COLO668 (cell line): ENCODE data around the gene EIF4G3.
"Not testable (repeated sequence)": the region's sequence is repeated elsewhere in the genome, so short reads cannot be mapped to it uniquely, and the experiment has no call there.

Experiments
- DNase-seq: peaks from one replicate; lab custom pipeline; 2025; ENCODE audit not compliant: unreplicated experiment; lab: John Stamatoyannopoulos, UW

EIF4G3 gene

DNA sequence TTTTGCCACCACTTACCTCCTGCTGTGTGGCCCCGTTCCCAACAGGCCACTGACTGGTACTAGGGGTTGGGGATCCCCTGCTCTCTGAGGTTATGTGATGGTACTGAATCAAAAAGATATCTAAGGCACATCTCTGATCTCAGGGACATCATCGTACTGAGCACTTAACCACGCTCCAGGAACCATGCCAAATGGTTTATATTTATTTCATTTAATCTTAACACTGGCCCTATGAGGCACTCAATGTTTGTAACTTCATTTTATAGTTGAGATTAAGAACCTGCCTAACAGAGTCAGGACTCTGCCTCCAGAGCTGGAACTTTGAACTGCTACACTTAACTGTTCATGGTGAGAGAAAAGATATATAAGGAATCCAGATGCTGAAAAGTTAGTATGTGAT lies 291.6 kb downstream of the EIF4G3 start:
- no peak for DNase-seq

DNA sequence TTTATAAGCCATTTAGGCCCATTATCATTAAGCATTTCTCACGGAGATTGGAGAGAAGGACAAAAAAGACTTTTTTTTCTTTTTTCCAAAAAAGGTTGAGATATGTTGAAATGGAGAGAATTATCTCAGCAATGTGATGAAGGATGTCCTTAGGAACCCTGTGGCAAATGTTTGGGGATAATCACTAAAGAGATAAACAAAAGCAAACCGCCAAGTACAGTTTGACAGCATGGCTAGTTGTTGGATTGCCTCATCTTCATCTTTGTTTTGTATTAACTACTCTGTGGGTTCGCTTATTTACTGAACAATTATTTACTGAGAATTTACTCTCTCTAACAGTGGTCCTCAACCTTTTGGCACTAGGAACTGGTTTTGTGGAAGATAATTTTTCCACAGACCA lies 292.2 kb downstream of the EIF4G3 start:
- no peak for DNase-seq

DNA sequence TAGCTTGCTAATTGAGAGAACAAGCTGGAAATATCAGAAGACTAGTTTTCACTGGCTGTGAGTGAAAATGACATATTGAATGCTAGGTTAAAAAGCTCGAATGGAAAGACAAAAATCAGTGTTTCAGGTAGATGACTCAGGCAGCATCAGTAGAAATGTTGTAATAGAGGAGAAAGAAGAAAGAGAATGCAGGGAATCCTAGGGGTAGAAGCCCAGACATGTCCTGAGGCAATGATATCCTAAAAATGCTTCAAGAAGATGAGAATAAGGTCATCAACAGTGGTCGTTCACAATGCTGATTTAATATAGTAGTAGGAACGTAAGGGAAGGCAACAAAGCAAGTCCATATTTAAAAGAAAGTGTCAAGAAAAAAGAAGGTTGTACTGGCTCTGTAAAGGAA lies 292.9 kb downstream of the EIF4G3 start:
- DNase-seq = no peak

DNA sequence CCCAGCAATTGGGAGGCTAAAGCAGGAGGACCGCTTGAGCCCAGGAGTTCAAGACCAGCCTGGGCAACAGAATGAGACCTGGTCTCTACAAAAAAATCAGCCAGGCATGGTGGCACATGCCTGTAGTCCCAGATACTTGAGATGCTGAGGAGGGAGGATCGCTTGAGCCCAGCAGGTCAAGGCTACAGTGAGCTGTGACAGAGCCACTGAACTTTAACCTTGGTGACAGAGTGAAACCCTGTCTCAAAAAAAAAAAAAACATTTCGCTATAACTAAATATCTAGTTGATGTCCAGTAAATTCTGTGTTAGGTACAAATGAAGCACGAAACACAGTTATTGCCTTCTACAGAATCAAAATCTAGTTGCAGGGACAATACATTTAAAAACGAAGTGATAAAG lies 293.9 kb downstream of the EIF4G3 start:
- DNase-seq = no peak

DNA sequence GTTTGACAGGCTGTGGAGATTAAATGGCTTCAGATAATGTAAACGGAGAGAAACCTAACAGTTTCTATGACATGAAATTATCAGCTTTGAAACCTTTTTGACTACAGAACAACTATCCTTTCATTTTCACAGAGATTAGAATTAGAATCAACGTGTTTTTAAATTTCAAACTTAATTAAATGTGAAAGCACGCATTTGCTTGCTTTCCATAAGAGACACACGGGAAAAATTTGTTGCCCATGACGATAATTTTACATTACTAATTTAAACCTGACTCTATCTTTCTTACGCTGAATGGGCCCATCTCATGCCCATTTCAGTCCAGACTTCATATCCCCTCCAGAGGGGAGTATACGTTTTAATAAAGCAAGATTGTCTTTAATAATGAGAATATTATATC lies 297.9 kb downstream of the EIF4G3 start:
- no peak for DNase-seq

DNA sequence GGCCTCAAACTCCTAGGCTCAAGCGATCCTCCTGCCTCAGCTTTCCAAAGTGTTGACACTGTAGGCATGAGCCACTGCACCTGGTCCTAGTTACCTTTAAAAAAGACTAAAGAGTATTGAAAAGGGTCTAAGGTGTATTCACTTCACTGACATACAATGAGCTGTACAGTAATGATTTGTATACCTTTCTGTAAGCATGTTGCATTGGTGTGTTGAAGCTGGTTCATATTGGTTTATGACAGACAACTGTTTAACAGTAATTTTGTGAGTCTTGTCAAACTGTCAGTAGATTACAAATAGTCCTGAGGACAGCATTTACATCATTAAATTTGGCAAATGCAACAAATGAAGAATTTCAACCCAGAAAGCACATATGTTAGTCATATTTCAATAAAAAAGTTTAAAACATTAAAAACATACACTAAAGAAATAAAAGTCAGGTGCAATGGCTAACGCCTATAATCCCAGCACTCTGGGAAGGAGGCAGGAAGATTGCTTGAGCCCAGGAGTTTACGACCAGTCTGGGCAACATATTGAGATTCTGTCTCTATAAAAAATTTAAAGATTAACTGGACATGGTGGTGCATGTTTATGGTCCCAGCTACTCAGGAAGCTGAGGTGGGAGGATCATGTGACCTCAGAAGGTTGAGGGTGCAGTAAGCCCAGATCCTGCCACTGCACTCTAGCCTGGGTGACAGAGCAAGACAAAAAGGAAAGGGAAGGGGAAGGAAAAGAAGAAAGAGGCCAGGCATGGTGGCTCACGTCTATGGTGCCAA lies 301.3 kb downstream of the EIF4G3 start:
- DNase-seq = no peak

DNA sequence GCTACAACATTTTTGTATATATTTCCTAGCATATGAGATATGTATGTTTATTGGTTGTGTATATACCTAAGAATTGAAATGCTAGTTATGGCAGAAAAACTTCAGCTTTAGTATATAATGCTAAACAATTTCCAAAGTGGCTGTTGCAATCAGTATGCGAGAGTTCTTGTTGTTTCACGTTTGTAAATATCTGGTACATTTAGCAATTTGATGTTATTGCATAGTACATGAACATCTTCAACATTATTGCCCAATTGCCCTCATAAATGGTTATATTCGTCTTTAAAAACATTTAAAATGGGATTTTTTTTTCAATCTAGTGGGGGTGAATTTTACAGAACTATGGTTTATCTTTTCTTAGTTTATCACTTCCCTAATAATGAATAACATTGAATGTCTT lies 303.4 kb downstream of the EIF4G3 start:
- DNase-seq = no peak

DNA sequence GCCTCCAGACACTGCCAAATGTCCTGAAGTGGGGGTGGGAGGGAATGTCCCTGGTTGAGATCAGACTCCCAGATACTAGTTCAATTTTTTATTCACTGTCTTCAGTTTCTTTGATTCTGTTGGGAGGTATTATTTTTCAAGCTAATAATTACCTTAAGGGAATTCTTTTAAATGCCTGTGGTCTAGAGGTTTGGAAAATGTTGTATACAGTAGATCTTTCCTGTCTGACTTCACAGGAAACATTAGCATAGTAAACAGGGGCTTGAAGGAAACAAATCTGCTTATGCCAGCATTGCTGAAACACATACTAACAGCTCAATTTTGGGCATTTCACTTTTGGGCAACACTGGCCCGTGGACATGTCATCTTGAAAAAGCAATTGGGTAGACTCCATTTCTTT lies 305.3 kb downstream of the EIF4G3 start:
- DNase-seq = no peak

DNA sequence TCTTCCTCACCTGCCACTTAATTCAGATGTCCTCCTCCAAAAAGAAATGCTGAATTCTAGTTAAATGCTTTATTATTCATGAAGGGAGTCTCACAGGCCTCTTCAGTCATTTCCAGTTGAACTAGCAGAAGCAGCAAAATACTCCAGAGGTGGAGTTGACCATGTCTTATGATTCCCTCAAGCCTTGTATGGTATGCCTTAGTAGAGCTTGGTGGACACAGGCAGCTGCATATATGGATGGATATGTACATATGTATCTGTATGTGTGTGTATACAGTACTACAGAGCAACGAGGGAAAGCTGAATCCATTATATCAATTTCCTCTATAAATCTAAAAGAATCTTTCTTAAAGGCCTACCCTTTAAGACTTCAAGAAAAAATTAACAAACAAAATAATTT lies 306.0 kb downstream of the EIF4G3 start:
- no peak for DNase-seq

DNA sequence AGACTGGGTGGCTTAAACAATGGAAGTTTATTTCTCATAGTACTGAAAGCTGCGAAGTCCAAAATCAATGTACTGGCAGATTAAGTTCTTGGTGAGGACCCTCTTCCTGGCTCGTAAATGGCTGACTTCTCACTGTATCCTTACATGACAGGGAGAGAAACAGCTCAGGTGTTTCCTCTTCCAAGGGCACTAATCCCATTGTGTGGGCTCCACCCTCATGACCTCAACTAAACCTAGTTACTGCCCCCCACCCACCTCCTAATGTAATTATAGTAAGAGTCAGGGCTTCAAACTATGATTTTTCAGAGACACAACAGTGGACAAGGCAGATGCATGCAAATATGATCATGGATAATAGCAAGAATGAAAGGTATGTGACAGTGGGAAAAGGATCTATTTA lies 308.4 kb downstream of the EIF4G3 start:
- no peak for DNase-seq

DNA sequence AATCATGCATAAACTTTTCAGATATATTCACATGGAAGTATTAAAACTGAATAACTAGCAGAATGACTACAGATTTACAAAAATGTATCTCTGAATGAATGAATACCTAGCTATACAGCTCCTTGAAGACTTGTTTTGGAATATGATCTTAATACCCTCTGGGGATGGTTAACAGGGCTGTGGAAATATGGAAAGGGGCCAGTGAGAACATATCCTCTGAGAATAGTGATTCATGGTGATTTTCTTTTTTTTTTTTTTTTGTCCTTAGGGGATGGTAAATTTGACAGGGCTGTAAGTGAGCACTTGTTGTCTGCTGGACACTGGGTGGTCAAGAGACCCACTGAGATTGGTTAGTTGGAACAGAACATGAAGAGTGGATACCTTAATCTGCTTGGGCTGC lies 308.9 kb downstream of the EIF4G3 start:
- DNase-seq = no peak

DNA sequence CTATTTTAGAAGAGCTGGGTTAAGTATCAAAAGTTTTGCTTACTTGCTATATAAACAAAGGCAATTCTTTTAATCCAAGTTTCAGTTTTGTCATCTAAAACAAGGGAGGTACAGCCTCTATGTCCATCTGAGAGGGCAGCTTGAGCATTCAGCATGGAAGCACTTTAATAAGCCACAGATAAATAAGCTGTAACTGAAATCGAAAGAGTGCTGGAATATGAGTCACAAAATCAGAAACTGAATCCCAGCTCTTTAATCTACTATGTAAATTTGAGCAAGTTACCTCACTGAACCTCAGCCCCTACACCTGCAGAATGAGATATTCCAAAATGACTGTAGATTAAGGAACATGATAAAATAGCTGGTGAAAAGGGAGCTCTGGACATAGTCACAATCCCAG lies 309.6 kb downstream of the EIF4G3 start:
- DNase-seq = no peak

DNA sequence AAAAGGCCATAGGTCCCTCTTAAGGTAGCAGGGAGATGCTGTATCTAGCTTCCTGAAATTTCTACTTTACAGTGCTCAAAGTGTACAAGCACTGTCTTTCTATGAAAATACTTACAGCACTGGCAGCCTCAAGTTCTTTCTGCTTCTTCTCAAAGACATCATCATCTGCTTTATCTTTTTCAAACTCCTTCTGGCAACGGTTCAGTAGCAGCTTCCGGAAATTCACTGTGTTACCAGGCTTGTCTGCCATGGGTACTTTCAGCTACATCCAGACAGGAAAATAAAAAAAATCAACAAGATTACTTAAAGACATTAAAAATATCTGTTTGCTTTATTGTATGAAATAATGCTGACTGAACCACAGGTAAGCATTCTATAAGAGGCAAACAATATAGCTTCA lies 311.7 kb downstream of the EIF4G3 start:
- no peak for DNase-seq

DNA sequence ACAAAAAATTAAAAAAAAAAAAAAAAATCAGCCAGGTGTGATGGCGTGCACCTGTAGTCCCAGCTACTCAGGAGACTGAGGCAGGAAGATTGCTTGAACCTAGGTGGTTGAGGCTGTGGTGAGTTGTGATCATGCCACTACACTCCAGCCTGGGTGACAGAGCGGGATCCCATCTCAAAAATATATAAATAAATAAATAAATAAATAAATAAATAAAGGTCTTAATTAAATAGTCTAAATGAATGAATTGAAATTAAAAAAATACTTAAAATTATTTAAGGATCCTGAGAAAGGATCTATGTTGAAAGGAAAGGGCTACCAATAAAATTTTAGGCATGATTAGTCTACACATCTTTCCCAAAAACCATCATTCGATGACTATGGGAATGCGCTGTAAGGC lies 322.2 kb downstream of the EIF4G3 start:
- no peak for DNase-seq

DNA sequence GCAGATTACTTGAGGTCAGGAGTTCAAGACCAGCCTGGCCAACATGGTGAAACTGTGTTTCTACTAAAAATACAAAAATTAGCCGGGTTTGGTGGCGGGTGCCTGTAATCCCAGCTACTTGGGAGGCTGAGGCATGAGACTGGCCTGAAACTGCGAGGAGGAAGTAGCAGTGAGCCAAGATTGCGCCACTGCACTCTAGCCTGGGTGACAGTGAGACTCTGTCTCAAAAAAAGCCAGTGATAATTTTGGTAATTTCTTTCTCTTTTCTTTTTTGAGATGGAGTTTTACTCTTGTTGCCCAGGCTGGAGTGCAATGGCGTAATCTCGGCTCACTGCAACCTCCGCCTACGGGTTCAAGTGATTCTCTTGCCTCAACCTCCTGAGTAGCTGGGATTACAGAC lies 324.9 kb downstream of the EIF4G3 start:
- not testable (repeated sequence) for DNase-seq

DNA sequence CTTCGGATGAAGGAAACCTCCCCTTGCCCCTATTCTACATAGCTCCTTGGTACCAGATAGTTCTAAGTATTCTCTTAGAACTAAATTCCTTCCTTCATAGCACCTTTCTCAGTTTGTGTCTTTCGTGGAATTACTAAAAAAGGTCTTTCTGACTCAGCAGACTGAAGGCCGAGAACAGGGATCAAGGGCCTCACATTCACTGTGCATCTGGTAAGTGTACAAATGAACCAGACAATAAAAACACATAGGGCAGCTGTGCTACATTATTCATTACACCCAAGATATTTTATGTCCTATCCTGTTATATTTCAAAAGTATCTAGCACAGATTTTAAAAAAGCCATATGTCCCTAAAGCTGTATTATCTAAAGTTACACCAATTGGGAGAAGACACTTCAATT lies 326.7 kb downstream of the EIF4G3 start:
- DNase-seq = no peak

DNA sequence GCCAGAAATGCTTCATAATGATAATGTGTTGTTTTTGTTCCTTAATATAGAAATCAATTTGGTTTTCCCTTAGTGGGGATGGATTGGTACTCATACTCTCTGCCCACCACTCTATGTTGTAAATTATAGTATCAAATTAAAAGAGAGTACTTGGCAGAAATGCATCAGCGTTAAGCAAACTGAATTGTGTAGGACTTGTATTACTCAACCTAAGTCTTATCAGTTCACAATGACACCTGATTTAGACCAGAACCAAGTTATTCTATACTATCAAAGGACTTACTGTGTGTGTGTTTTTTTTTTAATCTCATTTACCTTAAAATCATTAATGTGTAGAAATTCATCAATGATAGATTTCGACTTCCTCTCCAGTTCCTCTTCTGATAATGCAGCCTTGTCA lies 327.6 kb downstream of the EIF4G3 start:
- DNase-seq = no peak

DNA sequence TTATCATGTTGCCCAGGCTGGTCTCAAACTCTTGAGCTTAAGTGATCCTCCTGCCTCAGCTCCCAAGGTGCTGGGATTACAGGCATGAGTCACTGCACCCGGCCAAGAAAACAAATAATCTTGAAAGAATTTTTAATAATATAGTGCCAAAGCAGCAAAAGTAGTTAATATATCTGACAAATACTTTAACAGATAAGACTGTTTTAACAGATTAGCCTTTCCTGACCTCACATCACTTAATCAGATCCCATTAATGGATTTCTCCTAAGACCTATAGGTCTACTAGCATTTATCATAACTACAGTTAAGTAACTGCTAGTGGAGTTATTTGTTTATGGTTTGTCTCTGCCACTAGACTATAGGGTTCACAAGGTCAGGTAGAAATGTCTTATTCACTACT lies 328.5 kb downstream of the EIF4G3 start:
- no peak for DNase-seq

DNA sequence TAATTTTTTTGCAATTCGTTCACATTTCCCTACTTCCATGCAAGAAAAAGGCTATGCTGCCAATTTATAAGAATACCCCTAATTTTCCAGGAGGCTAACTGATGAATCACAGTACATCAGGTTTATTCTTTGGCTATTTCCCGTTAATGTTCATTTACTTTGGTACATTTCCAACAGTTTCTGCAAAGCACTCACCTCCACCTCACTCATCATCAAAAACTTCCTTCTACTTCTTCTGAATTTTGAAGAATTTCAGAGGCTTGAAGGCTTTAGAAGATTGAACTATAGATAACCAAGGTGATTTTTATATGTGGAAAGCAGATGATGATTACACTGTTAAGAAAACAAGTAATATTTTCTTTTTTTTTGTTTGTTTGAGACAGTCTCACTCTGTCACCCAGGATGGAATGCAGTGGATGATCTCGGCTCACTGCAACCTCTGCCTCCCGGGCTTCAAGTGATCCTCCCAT lies 329.1 kb downstream of the EIF4G3 start:
- no peak for DNase-seq

DNA sequence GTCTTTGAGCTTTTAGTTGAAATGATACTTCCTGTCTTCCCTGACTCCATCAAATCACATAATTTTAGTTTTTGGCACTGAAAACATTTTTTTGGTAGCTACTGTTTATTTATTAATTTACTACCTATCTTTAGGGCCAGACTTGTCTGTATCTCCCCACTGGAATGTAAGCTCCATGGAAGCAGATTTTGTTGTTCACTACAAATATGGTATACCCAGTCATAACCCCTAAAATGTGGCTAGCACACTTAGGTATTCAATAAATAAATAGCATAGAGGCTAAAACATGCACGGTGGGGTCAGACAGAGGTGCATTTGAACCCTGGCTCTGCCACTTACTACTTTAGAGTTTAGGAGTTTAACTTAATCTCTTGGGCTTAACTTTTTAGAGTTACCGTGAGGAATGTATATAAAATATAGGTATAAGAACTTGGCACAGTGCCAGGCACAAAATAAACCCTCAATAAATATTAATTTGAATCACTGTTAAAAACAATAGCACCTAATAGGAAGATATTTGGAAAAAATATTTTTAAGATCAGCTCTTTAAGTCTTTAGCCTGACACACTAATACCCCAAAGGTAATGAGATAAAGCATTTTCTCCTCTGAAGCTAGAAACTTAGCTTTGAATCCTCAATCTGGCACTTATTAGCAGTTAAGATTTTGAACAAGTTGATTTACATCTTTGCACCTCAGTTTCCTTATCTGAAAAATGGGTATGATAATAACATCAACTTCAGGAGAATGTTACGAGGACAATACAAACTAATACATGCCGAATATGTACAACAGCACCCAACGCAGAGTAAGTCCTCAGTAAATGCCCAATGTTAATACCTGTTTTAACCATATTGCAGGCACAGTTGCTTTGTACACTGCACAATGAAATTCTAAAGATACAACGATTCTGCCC lies 330.0 kb downstream of the EIF4G3 start:
- DNase-seq = no peak

DNA sequence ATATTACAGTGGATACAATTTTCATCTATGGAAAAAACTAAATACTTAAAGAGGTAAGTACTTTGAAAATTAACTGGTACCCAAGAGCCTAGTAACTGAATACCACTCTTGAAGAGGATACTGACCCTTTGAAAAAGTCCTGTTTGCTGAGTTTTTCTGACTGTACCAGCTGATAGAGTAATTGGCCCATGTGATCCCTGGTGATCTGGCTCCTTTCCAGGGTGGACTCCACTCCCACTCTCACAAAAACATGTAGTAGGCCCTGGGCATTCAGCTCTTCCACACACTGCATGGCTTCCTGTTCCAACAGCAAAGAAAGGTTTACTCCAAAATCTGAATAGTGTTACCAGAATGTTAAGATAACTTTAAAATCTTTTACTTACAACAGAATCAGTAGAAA lies 336.0 kb downstream of the EIF4G3 start:
- DNase-seq = no peak

DNA sequence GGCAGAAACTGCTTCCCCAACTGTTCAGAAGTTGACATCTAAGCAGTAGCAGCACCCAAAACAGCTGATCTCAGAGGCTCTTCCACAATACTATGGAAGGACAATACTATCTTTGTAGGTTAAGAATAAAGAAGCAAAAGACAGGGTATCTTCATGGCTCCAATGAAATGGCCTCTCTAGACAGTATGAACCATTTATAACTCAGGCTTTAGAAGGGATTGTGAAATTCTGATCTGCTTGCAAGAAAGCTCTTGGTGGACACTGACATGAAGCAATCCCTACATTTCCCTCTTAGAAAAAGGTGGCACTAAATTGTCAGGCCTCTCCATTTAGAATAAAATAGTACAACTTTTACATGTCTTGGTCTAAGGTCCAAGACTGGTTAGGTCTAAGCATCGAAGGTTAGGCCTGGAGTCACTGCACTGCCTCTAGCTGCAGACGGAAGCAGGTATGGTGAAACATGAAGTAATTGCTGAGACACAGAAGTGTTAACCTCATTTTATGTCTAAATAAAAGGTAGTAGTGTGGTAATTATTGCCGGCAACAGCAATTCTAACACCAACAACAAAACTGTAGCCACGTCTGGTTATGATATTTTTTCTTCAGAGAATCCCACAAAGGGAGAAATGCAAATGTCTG lies 339.0 kb downstream of the EIF4G3 start:
- no peak for DNase-seq
